T-helper 2 cell treated with Interferon-gamma antibody and Interleukin-4, amounts not matched to agents 5 μg/mL and 100 μg/mL, for 36 hours (primary cell): ENCODE data around the gene SPATA16.

Source experiments
- DNase-seq: peaks from one replicate; pipeline ENCODE4 v3.0.0; 2021; ENCODE audit warnings: low spot score
- H3K27ac Mint-ChIP-seq: one replicate; pipeline ENCODE4 v1.8.0; 2021; ENCODE audit warnings: mild to moderate bottlenecking, mixed read lengths
- H3K27me3 Mint-ChIP-seq: one replicate; pipeline ENCODE4 v1.8.0; 2021; ENCODE audit warnings: low read depth, mixed read lengths
- H3K36me3 Mint-ChIP-seq: one replicate; pipeline ENCODE4 v1.8.0; 2021; ENCODE audit warnings: low read depth, mixed read lengths
- H3K4me1 Mint-ChIP-seq: one replicate; pipeline ENCODE4 v1.8.0; 2021; ENCODE audit warnings: low read depth, mixed read lengths
- H3K4me3 Mint-ChIP-seq: one replicate; pipeline ENCODE4 v1.8.0; 2022; ENCODE audit warnings: mild to moderate bottlenecking, moderate library complexity, mixed read lengths
- H3K9me3 Mint-ChIP-seq: one replicate; pipeline ENCODE4 v1.8.0; 2021; ENCODE audit warnings: mixed read lengths

The SPATA16 gene

DNA sequence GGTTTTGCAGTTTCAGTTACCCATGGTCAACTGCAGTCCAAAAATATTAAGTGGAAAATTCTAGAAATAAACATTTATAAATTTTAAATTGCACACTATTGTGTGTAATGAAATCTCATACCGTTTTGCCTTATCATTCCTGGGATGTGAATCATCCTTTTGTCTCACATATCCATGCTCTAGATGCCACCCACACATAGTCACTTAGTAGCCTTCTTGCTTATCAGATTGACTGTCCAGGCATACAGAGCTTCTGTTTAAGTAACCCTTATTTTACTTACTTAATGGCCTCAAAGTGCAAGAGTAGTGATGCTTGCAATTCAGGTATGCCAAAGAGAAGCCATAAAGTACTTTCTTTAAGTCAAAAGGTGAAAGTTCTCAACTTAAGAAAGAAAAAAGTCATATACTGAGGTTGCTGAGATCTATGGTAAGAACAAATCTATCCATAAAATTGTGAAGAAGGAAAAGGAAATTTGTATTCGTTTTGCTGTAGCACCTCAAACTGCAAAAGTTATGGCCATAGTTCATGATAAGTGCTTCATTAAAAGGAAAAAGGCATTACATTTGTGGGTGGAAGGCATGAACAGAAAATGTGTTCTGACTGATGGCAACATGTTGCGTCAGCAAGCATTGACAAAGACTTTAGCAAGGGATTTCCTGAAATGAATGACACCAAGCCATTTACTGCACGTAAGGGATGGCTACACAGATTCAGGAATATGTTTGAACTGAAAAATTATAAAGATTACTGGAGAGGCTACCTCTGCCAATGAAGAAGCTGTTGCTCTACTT, 43.8 kb downstream of the SPATA16 start:
- H3K27me3 Mint-ChIP-seq = no peaks in the 10 kb centered on the region
- no peak for DNase-seq
- H3K36me3 Mint-ChIP-seq = no peaks in the 10 kb centered on the region
- no peak overlapping the region for H3K27ac Mint-ChIP-seq
- H3K4me3 Mint-ChIP-seq = no peak overlapping the region
- no peaks in the 10 kb centered on the region for H3K9me3 Mint-ChIP-seq
- H3K4me1 Mint-ChIP-seq = no peaks in the 10 kb centered on the region

DNA sequence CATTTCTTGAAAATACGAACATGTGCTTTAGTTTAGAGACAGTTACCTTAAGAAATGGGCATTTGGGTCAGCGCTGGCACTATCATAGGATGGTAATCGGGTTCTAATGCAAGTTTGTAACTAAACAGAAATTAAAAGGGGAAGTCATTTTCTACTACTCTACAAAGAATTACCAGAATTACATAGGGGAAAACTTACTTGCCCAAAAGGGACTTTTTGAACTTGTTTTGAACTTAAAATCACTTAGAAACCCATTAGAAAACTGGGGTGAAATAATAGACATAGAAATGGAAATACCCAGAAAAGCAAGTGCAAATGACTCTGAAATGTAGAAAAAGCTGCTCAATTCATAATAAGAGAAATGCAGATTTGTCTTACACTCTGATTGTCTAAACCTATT, 44.9 kb downstream of the SPATA16 start:
- H3K27ac Mint-ChIP-seq = no peak overlapping the region
- DNase-seq = no peak
- no peaks in the 10 kb centered on the region for H3K9me3 Mint-ChIP-seq
- no peaks in the 10 kb centered on the region for H3K4me1 Mint-ChIP-seq
- H3K4me3 Mint-ChIP-seq = no peak overlapping the region
- H3K36me3 Mint-ChIP-seq = no peaks in the 10 kb centered on the region
- no peaks in the 10 kb centered on the region for H3K27me3 Mint-ChIP-seq

DNA sequence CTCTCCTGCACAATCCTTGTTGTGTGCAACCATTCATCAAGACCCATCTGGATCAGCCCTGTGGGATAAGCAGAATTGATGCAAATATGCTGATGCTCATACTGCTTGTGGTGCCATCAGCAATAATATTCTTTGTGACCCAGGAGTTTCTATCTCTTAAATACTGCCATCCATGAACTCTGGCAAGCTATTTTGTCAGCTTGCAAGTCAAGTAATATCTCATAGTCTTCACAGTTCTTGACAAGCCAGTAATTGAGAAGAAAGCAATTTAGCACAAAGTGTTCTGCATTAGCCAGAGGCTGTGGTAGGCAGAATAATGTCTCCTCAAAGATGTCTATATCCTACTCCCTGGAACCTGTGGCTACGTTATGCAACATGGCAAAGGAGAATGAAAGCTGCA, 49.0 kb downstream of the SPATA16 start:
- Mint-ChIP-seq H3K27ac (no peak overlapping the region), H3K9me3 (no peaks in the 10 kb centered on the region), H3K36me3 (no peaks in the 10 kb centered on the region), H3K27me3 (no peaks in the 10 kb centered on the region), H3K4me3 (no peak overlapping the region), H3K4me1 (no peaks in the 10 kb centered on the region)
- no peak for DNase-seq

DNA sequence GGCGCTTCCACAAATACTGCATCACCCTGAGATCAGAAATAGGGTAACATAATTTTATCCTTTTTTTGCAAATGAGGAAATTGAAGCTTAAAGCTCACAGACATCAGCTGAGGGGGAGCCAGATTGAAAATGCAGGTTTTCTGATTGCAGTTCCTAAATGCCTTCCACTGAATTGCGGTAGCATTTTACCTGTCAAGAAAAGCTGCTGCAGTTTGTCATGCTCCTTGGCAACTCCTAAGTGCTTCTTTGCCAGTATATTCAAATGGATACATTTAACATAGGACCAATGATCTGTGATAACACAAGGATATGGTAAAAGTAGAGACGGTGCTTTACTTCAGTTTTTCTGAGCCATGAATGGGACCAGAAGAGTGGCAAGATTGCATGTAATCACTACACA, 50.5 kb downstream of the SPATA16 start:
- no peaks in the 10 kb centered on the region for H3K4me1 Mint-ChIP-seq
- no peak overlapping the region for H3K27ac Mint-ChIP-seq
- H3K27me3 Mint-ChIP-seq = no peaks in the 10 kb centered on the region
- no peak for DNase-seq
- no peak overlapping the region for H3K4me3 Mint-ChIP-seq
- no peaks in the 10 kb centered on the region for H3K36me3 Mint-ChIP-seq
- peaks cover 9% of the 10 kb centered on the region for H3K9me3 Mint-ChIP-seq

DNA sequence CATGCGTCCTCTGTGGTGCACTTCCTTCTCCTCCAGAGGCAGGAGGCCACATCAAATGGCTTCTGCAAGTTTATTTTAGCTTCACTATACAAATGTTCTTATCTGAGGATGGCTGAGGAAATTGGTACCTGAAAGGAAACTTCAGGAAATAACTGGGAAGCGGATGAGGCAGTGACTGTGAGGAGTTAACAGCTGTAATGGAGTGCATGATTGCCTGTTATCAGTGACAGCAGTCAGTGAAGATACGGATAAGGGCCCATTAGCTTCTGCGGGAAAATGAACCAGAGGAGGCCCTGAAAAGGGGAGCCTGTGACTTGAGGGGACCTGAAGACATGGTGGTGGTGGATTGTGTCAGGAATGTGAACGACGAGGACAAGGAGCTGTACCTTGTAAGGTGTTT, 51.8 kb downstream of the SPATA16 start:
- Mint-ChIP-seq H3K27me3 (no peaks in the 10 kb centered on the region), H3K9me3 (peaks cover 9% of the 10 kb centered on the region), H3K4me1 (no peaks in the 10 kb centered on the region), H3K4me3 (no peak overlapping the region), H3K36me3 (no peaks in the 10 kb centered on the region), H3K27ac (no peak overlapping the region)
- DNase-seq = no peak

DNA sequence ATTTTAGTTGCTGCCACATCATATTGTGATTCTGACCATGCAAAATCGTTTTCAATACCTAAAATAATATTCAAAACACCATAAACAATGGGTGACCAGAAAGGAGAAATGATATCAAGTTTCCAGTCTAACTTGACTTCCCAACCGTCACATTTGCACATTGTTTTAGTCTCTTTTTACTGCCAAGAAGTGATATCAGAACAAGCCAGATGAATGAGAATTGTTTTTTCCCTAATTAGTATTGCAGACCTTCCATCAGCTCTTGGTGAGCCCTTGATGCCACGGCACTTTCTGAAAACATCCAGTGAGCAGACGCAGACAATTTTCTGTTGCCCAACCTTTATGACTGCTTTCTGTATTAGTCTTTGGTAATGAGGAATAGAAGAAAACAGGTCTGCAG, 62.5 kb downstream of the SPATA16 start:
- Mint-ChIP-seq H3K36me3 (no peaks in the 10 kb centered on the region), H3K9me3 (no peaks in the 10 kb centered on the region), H3K4me1 (no peaks in the 10 kb centered on the region), H3K27ac (no peak overlapping the region), H3K4me3 (no peak overlapping the region), H3K27me3 (no peaks in the 10 kb centered on the region)
- no peak for DNase-seq

DNA sequence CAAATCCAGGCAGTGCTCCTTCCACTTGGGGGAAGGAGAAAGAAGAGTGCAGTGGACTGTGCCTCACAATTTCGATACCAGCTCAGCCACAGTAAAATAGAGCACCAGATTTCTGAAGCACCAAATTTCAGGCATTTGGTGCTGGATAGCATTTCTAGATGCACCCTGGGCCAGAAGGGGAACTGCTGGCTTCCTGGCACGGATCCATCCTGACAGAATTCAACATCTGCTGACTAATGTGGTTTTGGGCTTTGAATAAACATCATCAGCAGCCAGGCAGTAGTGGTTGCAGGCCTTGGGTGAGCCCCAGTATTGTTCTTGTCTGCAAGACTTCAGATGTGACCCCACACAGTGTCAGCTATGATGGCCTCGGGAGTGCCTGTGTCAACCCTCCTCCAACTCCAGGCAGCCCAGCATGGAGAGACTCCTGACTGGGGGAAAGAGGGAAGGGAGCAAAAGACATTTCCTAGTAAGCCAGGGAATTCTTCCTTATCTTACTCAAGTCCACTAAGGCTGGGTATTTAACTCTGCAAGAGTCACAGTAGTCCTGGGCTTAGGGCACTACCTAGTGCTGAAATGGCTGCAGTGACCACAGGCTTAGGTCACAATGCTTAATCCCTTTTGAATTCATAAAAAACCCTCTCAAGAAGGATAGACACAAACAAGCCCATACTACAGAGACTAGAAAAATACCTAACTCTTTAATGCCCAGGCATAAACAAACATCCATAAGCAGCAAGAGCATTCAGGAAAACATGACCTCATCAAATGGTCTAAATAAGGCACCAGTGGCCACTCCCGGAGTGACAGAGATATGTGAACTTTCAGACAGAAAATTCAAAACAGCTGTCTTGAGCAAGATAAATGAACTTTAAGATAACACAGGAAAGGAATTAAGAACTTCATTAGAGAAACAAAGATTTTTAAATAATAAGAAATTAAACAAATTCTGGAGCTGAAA, 74.7 kb downstream of the SPATA16 start:
- no peak overlapping the region for H3K27ac Mint-ChIP-seq
- H3K27me3 Mint-ChIP-seq = no peaks in the 10 kb centered on the region
- no peak for DNase-seq
- H3K4me3 Mint-ChIP-seq = no peak overlapping the region
- H3K36me3 Mint-ChIP-seq = no peaks in the 10 kb centered on the region
- no peaks in the 10 kb centered on the region for H3K4me1 Mint-ChIP-seq
- peaks cover 5% of the 10 kb centered on the region for H3K9me3 Mint-ChIP-seq

DNA sequence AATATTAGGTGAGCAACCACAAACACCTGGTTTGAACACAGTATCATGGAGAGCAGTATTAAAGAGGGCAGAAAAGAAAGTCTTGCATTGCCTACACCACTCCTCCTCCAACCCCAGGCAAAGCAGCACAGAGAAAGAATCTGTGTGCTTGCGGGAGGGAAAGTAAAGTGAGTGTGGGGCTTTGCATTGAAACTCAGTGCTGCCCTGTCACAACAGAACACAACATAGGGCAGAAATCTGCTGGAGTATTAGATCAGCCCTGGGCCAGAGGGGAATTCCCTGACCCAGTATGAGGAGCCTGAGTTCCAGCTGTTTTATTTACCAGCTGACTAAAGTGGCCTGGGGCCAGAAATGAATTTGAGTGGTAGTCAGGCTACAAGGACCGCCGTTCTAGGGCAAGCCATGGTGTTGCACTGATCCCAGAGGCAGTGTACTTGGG, 75.5 kb downstream of the SPATA16 start:
- no peak overlapping the region for H3K27ac Mint-ChIP-seq

DNA sequence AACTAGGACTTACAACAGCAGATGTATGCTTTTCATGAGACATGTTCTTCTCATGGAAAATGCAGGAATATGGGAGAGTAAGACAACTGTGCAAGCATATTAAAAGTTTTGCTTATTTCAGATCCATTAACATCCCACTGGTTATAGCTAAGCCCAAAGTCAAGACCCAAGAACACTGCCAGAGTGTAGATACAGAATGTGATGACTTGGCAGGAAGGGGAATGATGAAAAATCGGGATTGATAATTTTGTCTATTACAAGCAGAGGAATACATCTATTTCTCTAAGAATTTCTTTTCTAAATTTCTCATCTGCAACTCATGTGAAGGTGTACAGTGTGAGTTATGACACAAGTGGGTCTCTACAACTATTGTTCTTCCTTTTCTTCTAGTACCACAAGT, 76.4 kb downstream of the SPATA16 start:
- Mint-ChIP-seq H3K9me3 (peaks cover 5% of the 10 kb centered on the region), H3K36me3 (no peaks in the 10 kb centered on the region), H3K4me3 (no peak overlapping the region), H3K27ac (no peak overlapping the region), H3K27me3 (no peaks in the 10 kb centered on the region), H3K4me1 (no peaks in the 10 kb centered on the region)
- no peak for DNase-seq

More for the DNA sequence above, 75.5 kb downstream of the SPATA16 start:
- H3K4me1 Mint-ChIP-seq = no peaks in the 10 kb centered on the region
- no peaks in the 10 kb centered on the region for H3K36me3 Mint-ChIP-seq
- H3K9me3 Mint-ChIP-seq = peaks cover 5% of the 10 kb centered on the region
- H3K27me3 Mint-ChIP-seq = no peaks in the 10 kb centered on the region
- no peak for DNase-seq
- H3K4me3 Mint-ChIP-seq = no peak overlapping the region

DNA sequence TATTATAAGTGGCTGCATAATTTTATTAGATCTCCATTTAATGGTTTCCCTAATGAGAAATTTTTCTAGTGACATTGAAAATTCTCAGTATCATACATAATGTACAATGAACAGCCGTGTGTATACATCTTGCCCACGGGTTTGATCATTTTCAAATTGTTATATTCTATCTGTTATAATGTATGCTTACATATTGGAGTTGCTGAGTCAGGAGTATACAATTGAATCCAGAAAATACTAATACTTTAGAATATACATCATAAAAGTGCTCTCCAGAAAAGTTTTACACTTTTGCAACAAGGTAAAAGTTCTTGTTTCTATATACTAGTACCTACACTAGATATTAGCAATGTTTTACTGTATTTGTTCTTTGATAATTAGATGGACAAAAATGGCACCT, 82.8 kb downstream of the SPATA16 start:
- Mint-ChIP-seq H3K27me3 (no peaks in the 10 kb centered on the region), H3K27ac (no peak overlapping the region), H3K4me1 (no peaks in the 10 kb centered on the region), H3K4me3 (no peak overlapping the region), H3K36me3 (no peaks in the 10 kb centered on the region), H3K9me3 (no peaks in the 10 kb centered on the region)
- no peak for DNase-seq

DNA sequence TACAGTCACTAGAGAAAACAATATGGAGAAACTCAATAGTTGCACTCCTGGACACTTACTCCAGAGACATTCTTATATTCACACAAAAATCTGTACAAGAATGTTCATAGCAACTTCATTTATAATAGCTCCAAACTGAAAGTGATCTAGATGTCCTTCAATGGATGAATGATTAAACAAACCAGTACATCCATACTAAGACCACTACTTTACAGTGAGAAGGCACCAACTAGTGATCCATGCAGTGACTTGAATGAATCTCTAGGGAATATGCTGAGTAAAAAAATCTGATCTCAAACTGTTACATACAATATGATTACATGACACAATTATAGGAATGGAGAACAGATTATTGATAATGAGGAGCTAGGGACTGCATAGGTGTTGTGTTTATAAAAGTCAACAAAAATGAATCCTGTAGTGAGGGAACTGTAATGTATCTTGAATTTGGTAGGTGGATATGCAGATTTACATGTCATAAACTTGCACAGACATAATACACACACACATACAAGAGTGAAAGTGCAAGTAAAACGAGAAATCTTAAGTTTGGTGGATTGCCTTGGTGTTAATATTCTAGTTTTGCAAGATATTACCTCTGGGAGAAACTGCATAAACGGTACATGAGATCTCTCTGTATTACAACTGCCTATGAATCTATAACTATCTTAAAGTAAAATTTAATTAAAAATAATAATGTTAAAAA, 85.7 kb downstream of the SPATA16 start:
- Mint-ChIP-seq H3K9me3 (no peaks in the 10 kb centered on the region), H3K36me3 (no peaks in the 10 kb centered on the region), H3K27me3 (no peaks in the 10 kb centered on the region), H3K27ac (no peak overlapping the region), H3K4me3 (no peak overlapping the region), H3K4me1 (no peaks in the 10 kb centered on the region)
- DNase-seq = no peak

DNA sequence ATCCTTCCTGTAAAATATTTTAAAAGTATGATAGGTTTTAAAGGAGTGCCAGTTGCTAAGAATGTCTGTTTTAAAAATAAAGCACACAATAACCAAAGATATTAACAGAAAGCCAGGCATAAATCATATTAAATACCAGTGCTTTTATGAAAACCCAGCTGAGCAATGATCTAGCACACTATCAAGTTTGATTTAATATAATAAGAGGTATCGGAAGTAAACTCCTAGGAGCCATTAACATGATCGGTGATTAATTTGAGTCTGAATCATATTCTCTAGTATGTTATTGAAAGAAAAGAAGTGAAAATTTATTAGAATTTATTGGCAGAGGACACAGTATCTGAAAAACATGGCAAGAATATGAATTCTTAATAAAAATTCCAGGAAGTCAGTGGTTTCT, 91.7 kb downstream of the SPATA16 start:
- H3K27me3 Mint-ChIP-seq = no peaks in the 10 kb centered on the region
- no peak overlapping the region for H3K27ac Mint-ChIP-seq
- no peaks in the 10 kb centered on the region for H3K9me3 Mint-ChIP-seq
- no peak for DNase-seq
- H3K36me3 Mint-ChIP-seq = no peaks in the 10 kb centered on the region
- no peaks in the 10 kb centered on the region for H3K4me1 Mint-ChIP-seq
- H3K4me3 Mint-ChIP-seq = no peak overlapping the region

DNA sequence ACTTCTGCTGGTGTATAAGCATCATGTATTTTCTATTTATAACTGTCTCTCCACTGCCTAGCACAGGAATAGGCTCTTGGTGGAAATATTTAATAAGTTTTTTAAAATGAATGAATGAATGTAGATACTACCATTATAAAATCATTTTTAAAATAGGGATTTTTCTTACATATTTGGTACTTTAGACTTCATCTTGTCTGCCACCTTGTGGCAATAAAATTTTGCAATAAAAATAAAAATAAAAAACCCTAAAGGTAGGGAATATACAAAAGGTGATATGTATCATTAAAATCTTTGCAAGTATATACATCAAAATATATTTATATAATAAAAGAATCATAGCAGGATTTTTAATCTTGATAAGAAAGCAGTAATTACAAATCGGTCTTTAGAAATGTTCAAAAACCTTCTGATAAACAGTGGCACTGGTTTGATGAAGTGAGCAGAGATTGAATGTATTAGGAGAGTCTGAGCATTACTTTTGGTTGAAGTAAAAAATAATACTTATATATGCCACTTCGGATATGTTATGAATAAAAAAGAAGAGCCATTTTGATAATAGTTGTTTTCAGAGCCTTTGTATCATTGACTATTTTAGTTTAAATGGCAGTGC, 95.2 kb downstream of the SPATA16 start:
- no peak for DNase-seq
- Mint-ChIP-seq H3K9me3 (no peaks in the 10 kb centered on the region), H3K4me3 (no peak overlapping the region), H3K4me1 (no peaks in the 10 kb centered on the region), H3K27ac (no peak overlapping the region), H3K36me3 (no peaks in the 10 kb centered on the region), H3K27me3 (no peaks in the 10 kb centered on the region)
